Stimulated activated CD8-positive, alpha-beta memory T cell treated with anti-CD3 and anti-CD28 coated beads, Interleukin-15, amount 100 ng/mL, for 4 hours (primary cell): Measurements from ENCODE around the gene DNAL4.

Experiments used
- DNase-seq, 2 donors: peaks; one replicate each; pipeline ENCODE4 v3.0.0-alpha.2; 2020; ENCODE audit warnings: low read depth in 2 of 2

The DNAL4 gene

GRCh38 chr22:38740116-38740723 is 53.7 kb downstream of the DNAL4 start:
- DNase-seq: no peak

GRCh38 chr22:38739300-38740055 is 54.5 kb downstream of the DNAL4 start:
- no peak for DNase-seq

DNA sequence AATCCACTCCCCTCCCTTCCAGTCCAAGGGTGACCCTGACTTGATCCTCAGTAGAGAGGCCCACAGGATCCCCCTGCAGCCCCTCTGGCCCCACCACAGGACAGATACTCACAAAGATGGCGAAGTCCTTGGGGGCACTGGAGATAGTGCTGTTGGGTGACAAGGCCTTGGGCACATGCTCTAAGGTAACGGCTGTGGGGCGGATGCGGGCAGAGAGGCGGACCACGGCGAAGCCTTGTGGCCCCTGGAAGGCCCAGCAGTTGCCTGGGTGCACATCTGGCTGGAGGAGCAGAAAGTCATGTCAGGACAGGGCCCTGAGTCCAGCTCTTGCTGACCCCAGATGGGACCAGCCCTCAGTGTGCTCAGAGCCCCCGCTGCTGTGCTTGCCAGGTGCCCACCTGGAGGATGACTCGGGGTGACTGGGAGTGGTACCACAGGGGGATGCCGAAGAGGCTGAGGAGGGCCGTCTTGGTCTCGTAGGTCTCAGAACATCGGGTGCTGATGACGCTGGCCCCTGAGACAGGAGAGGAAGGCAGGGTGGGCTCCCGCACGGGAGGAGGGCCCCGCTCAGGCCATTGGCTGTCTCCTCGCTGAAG is 55.4 kb downstream of the DNAL4 start:
- DNase-seq: no peak

DNA sequence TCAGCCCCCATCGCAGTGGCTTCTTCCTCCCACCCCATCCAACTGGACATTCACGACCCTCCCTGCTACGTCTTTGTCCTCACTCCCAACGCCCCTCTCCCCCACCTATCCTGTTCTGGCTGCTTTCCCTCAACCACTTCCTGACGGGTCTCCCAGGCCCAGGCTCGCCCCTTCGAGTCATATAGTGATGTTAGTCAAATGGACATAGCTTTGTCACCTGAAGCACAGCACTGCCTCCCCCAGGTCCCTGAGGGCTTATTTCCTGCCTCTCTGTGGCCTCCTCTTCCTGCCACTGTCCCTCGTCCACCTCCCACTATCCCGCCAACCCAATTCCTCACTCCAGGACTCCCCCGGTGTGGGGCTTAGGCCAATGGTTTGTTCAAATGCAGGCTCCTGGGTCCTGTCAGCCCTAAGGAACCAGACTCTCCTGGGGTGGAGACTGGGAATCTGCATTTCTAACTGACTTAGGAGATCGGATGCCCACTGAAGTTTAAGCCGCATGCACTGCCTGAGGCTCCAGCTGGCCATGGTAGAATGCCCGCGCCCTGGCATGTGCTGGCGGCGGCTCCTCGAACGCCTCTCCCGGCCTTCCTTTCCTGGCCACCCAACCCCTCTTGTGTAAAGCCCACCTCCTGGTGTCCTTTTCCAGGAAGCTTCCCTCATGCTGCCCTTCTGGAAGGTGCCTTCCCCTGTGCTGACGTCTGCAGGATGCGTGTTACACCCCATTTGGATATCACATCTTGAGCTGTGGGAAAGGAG is 56.5 kb downstream of the DNAL4 start:
- DNase-seq: no peak

- DNase-seq: no peak
These were observed 57.7 kb downstream of the DNAL4 start for GRCh38 chr22:38736257-38736570.

- no peak for DNase-seq
These were observed 58.3 kb downstream of the DNAL4 start for GRCh38 chr22:38735465-38736256.

DNA sequence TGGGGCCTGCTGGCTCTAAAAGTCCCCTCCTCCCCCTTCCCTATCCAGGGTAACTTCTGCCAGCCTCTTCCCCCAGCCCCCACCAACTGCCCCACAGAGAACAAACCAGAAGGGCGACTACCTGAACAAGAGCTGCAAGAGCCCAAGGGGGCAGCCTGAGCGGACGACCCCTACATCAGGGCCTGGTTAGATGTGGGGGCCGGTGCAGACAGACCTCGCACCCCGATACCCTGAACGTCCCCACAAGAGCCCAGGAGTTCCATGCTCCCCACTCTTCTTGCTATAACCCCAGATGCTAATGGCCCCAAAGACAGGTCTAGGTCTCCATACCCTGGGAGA is 58.8 kb downstream of the DNAL4 start:
- DNase-seq: no peak

DNA sequence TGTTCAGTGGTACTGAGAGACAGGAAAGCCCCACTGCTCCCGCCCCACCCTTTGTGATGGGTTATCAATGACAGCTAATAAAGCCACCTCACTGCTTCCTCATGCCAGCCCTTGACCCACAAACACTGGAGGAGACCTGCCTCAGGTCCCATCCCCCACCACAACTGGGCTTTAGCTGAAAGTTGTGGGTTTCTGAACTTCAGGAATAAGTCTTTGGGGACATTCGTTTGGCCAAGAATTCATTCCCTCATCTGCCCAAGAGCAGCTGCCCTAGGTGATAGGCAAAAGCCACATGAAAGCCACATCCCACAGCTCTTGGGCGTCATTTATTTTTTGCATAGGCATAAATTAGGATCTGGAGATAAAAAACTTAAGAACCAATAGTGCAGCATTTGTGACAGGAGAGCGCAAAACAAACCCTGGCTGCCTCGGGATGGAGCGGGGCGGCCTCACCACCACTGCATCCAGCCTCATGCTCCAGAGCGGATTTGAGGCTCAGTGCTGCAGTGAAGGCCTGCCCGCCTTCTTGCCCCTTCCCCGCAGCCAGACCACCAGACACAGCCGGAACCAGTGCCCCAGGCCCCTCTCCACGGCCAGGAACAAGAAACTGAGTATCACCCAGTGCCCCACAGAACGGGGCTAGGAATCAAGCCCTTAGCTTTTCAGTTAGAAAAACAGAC is 59.4 kb downstream of the DNAL4 start:
- no peak for DNase-seq

GRCh38 chr22:38733724-38734381 is 60.1 kb downstream of the DNAL4 start:
- no peak for DNase-seq

- peak in 1 of 2 donors; percentile 24 for DNase-seq
These were observed 60.6 kb downstream of the DNAL4 start for GRCh38 chr22:38733329-38733723.

DNA sequence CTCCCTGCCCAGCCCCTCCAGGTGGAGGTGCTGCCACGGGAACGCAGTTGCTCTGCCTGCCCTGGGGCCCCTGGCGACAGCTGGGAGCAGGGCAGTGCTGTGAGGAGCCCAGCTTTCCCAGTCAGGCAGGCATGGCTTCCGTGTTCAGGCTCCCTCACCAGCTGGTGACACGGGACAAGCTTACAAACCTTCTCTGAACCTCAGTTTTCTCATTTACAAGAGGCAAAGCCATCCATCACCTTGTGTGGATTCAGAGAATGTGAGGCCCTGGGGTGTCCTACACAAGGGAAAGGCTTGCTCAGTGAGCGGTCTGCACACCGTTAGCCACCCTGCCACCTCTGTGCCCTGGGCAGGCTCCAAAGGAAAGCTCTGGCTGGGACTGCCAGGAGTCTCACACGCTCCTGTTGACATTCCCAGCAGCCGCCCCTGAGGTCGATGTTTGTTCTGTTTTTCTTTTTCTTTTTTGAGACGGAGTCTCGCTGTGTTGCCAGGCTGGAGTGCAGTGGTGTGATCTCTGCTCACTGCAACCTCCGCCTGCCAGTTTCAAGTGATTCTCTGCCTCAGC is 61.6 kb downstream of the DNAL4 start:
- DNase-seq: no peak

DNA sequence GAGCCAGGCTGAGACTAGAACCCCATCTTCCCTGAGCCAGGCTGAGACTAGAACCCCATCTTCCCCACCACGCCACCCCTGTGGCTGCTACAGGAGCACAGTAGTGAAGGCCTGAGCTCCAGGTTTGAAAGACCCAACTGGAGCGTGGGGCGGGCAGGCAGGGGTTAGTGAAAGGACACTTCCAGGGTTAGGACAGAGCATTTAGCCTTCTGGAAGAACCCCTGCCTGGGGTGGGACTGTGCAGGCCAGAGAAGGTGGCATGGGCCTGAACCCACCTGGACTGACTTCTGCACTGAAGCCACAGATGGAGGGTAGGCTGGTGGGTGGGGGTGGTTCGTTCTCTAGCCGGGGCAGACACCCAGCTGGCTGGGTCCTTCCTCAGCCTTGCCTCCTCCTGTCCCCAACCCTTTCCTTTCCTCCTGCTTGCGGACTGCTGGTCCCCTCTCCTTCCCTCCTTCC is 62.2 kb downstream of the DNAL4 start:
- DNase-seq: no peak

GRCh38 chr22:38730411-38730871 is 63.5 kb downstream of the DNAL4 start:
- DNase-seq: no peak

- DNase-seq: no peak
These were observed 64.0 kb downstream of the DNAL4 start for GRCh38 chr22:38729946-38730345.

- DNase-seq: no peak
These were observed 64.8 kb downstream of the DNAL4 start for GRCh38 chr22:38728871-38729796.
